Measurements from ENCODE around the gene WIPF2. TPM values are rescaled to one million over a fixed set of nuclear protein-coding genes. Genes with fewer than 3 reads are reported as not detected.

The WIPF2 gene
- total and polyA plus RNA-seq, 9 donors: 6.1 to 27.8 (median 18.4) TPM

GRCh38 chr17:40187238-40187637 lies 31.9 kb upstream of the WIPF2 start:
- no peaks in the 10 kb centered on the region for H3K27me3 ChIP-seq
- intact Hi-C loops (cut with DNase I): loop anchor here in 1 of 4 donors (10.0 kb wide), 1 partner anchor 172 kb away; the partner anchor contains the start of gene CSF3
- no peak overlapping the region for H3K4me3 ChIP-seq
- H3K4me1 ChIP-seq (ENCODE audit: insufficient read depth): peaks cover 5% of the 10 kb centered on the region
- H3K36me3 ChIP-seq: no peaks in the 10 kb centered on the region
- H3K9me3 ChIP-seq: no peaks in the 10 kb centered on the region
- no peak overlapping the region for H3K27ac ChIP-seq
- TF ChIP-seq POLR2A (IDR thresholded peaks at IDR 0.05) (no peak), CTCF (IDR thresholded peaks at IDR 0.05) (no peak), EP300 (IDR thresholded peaks at IDR 0.05) (no peak)
- 88 to 93% (median 90%) methylated on average over 3 of the region's 3 CpGs for WGBS, 3 donors
- DNase-seq: no peak

- peaks cover 5% of the 10 kb centered on the region for H3K4me1 ChIP-seq (ENCODE audit: insufficient read depth)
- H3K27me3 ChIP-seq: no peaks in the 10 kb centered on the region
- intact Hi-C loops (cut with DNase I): loop anchor here in 1 of 4 donors (10.0 kb wide), 1 partner anchor 174 kb away; the partner anchor contains the start of gene CSF3
- no peaks in the 10 kb centered on the region for H3K36me3 ChIP-seq
- 92 to 95% (median 93%) methylated on average over 6 of the region's 6 CpGs for WGBS, 3 donors
- H3K4me3 ChIP-seq: no peak overlapping the region
- H3K9me3 ChIP-seq: no peaks in the 10 kb centered on the region
- DNase-seq: no peak
- TF ChIP-seq POLR2A (IDR thresholded peaks at IDR 0.05): no peak
- no peak for TF ChIP-seq CTCF (IDR thresholded peaks at IDR 0.05)
- no peak for TF ChIP-seq EP300 (IDR thresholded peaks at IDR 0.05)
- H3K27ac ChIP-seq: no peak overlapping the region
Measured at GRCh38 chr17:40188694-40189093, 30.4 kb upstream of the WIPF2 start.

GRCh38 chr17:40190197-40191021 lies 28.7 kb upstream of the WIPF2 start:
- WGBS, 3 donors: 61 to 70% (median 61%) methylated on average over 15 of the region's 15 CpGs
- Histone ChIP-seq H3K36me3 (no peaks in the 10 kb centered on the region), H3K4me1 (ENCODE audit: insufficient read depth) (peaks cover 5% of the 10 kb centered on the region), H3K27me3 (no peaks in the 10 kb centered on the region), H3K4me3 (peak overlapping the region; percentile 65), H3K9me3 (no peaks in the 10 kb centered on the region), H3K27ac (no peak overlapping the region)
- TF ChIP-seq POLR2A (IDR thresholded peaks at IDR 0.05) (no peak), EP300 (IDR thresholded peaks at IDR 0.05) (no peak), CTCF (IDR thresholded peaks at IDR 0.05) (no peak)
- no peak for DNase-seq
- intact Hi-C loops (cut with DNase I): loop anchor here in 1 of 4 donors (10.0 kb wide), 1 partner anchor 164 kb away; no protein-coding TSS in a partner anchor

GRCh38 chr17:40191237-40192208 lies 27.6 kb upstream of the WIPF2 start:
- peak; percentile 31 to 60 (median 56) for TF ChIP-seq CTCF (IDR thresholded peaks at IDR 0.05)
- TF ChIP-seq POLR2A (IDR thresholded peaks at IDR 0.05): no peak
- Histone ChIP-seq H3K27me3 (no peaks in the 10 kb centered on the region), H3K9me3 (no peaks in the 10 kb centered on the region), H3K4me3 (peak overlapping the region; percentile 65), H3K27ac (peak overlapping the region; percentile 43 to 46), H3K4me1 (ENCODE audit: insufficient read depth) (peaks cover 5% of the 10 kb centered on the region), H3K36me3 (no peaks in the 10 kb centered on the region)
- DNase-seq: peak; percentile 77 to 85 (median 82)
- intact Hi-C loops (cut with DNase I): loop anchor here in 1 of 4 donors (10.0 kb wide), 1 partner anchor 163 kb away; no protein-coding TSS in a partner anchor
- WGBS, 3 donors: 0 to 2% (median 1%) methylated on average over 45 to 60 of the region's 60 CpGs

Measured in ovary (tissue), 9 donors.